T-helper 17 cell (primary cell): Measurements from ENCODE around the gene HAAO. TPM values are rescaled to one million over a fixed set of nuclear protein-coding genes. Genes with fewer than 3 reads are reported as not detected.
"Not testable (repeated sequence)": the region's sequence is repeated elsewhere in the genome, so short reads cannot be mapped to it uniquely, and the experiment has no call there.

ENCODE experiments used
- ATAC-seq: fragments of 150-1000 bp; cut with Tn5 transposase; 2 replicates; pipeline ENCODE4 v1.10.0; 2021; ENCODE audit warnings: mild to moderate bottlenecking, moderate library complexity
- DNase-seq, 3 donors: peaks; one replicate each; pipeline versions ENCODE4 v3.0.0 to v3.0.0-alpha.2; 2020 to 2021
- H3K9me3 ChIP-seq: one replicate; pipeline ENCODE4 v1.7.0; 2013; ENCODE audit warnings: low read length, mild to moderate bottlenecking; ENCODE audit not compliant: control insufficient read depth, poor library complexity, severe bottlenecking
- H3K27ac Mint-ChIP-seq: one replicate; pipeline ENCODE4 v1.8.0; 2022; ENCODE audit warnings: mild to moderate bottlenecking, moderate library complexity, mixed read lengths
- H3K27me3 Mint-ChIP-seq: one replicate; pipeline ENCODE4 v1.8.0; 2022; ENCODE audit warnings: mixed read lengths
- H3K36me3 Mint-ChIP-seq: one replicate; pipeline ENCODE4 v1.8.0; 2022; ENCODE audit warnings: low read depth, mixed read lengths
- H3K4me1 Mint-ChIP-seq: one replicate; pipeline ENCODE4 v1.8.0; 2022; ENCODE audit warnings: mild to moderate bottlenecking, mixed read lengths
- H3K4me3 Mint-ChIP-seq: one replicate; pipeline ENCODE4 v1.8.0; 2022; ENCODE audit warnings: mild to moderate bottlenecking, moderate library complexity, mixed read lengths
- total RNA-seq, 4 donors: library from RNA in 2 of 4; stranded (reverse) in 2 of 4; gene quantifications; one replicate each; pipeline ENCODE4 v1.2.3 and lab custom pipeline; 2022 to 2026

Gene HAAO
- total RNA-seq, 2 donors from 2014 or later, result 0.37 TPM; not detected in 1

DNA sequence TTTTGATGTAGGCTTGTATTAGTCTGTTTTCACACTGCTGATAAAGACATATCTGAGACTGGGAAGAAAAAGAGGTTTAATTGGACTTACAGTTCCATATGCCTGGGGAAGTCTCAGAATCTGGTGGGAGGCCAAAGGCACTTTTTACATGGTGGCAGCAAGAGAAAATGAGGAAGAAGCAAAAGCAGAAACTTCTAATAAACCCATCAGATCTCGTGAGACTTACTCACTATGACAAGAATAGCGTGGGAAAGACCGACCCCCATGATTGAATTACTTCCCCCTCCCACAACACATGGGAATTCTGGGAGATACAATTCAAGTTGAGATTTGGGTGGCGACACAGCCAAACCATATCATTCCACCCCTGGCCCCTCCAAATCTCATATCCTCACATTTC, 61.1 kb downstream of the HAAO start:
- DNase-seq, H3K4me1 Mint-ChIP-seq, H3K27ac Mint-ChIP-seq, ATAC-seq, H3K4me3 Mint-ChIP-seq, H3K27me3 Mint-ChIP-seq, H3K9me3 ChIP-seq: not testable (repeated sequence)
- H3K36me3 Mint-ChIP-seq, result peaks cover 19% of the 10 kb centered on the region

DNA sequence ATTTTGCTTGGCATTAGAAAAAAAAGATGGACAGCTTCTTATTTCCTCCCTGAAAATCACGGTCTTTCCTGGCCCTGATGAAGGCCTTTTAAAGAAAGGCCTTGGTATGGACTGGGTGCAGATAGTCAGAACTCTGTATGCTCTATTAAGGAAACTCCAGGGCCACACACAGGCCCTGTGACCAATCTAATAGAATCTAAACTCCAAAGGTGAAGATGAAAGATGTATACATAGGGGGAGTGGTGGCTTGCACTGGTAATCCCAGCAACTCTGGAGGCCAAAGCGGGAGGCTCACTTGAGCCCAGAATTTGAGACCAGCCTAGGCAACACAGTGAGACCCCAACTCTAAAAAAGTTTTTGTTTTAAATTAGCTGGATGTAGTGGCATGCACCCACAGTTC, 65.7 kb downstream of the HAAO start:
- H3K27ac Mint-ChIP-seq, result no peak overlapping the region

DNA sequence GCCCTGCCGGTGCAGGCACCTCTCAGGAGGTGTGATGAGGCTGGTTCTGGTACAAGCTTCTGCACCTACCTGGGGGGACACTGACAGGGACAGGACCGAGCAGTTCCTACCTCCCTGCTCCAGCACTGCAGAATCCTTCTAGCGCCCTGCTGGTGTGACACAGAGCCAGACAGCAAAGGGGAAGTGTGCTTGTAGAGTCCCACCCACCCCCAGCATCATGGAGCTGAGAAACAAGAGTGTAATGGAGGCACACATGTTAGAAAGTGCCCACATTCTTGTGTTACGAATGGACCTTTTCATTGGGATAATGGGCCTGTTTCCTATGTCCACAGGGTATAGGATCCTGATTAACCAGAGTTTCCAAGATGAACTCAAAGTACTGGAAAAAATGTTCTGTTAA, 66.7 kb downstream of the HAAO start:
- no peak for ATAC-seq

More for the DNA sequence above, 65.7 kb downstream of the HAAO start:
- Mint-ChIP-seq H3K4me1 (peaks cover 3% of the 10 kb centered on the region), H3K36me3 (peaks cover 10% of the 10 kb centered on the region), H3K4me3 (no peak overlapping the region), H3K27me3 (no peaks in the 10 kb centered on the region)
- no peak for ATAC-seq
- H3K9me3 ChIP-seq, result no peaks in the 10 kb centered on the region
- no peak for DNase-seq

DNA sequence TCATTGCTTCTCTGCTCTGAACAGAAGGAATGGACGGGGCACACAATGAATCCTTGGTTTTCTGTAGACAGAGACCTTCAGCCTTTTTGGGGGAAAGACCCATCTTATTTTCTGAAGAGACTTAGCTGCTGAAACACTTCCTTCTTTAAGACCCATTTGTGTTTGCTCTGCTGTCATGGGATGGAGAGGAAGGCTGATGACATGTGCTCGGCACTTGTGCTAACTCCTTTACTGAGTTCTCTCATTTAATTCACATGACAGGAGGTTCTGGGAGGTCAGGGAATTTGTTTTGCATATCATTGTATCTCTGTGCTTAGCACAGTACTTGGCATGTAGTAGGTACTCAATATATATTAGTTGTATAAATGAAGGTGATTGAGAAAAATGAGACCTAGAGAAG, 67.5 kb downstream of the HAAO start:
- no peak for ATAC-seq
- peaks cover 3% of the 10 kb centered on the region for H3K4me1 Mint-ChIP-seq
- H3K9me3 ChIP-seq, result no peaks in the 10 kb centered on the region
- no peak for DNase-seq
- H3K36me3 Mint-ChIP-seq, result peaks cover 2% of the 10 kb centered on the region
- H3K27me3 Mint-ChIP-seq, result no peaks in the 10 kb centered on the region
- no peak overlapping the region for H3K4me3 Mint-ChIP-seq
- H3K27ac Mint-ChIP-seq, result no peak overlapping the region

More for the DNA sequence above, 66.7 kb downstream of the HAAO start:
- no peaks in the 10 kb centered on the region for H3K27me3 Mint-ChIP-seq
- no peaks in the 10 kb centered on the region for H3K9me3 ChIP-seq
- H3K4me3 Mint-ChIP-seq, result no peak overlapping the region
- no peak overlapping the region for H3K27ac Mint-ChIP-seq
- DNase-seq, result no peak
- H3K4me1 Mint-ChIP-seq, result peaks cover 3% of the 10 kb centered on the region
- H3K36me3 Mint-ChIP-seq, result peaks cover 2% of the 10 kb centered on the region

DNA sequence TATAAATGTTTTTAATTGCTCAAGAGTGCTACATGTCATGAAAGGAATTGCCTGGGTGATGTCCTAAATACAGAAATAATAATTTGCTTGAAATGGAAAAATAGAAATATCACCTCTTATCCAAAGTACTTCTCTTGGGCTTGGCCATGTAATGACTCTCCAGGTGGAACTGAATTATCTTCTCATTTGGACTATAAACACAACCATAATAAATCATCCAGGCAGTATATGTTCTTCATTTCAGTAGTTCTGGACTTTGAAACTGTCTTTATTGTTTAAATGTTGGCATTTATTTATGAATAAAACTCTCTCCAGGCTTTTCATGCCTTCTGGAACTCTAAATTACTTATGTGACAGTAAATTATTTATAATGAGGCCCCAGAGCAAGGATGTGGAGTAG, 68.9 kb downstream of the HAAO start:
- H3K9me3 ChIP-seq, result no peaks in the 10 kb centered on the region
- Mint-ChIP-seq H3K27me3 (no peaks in the 10 kb centered on the region), H3K4me1 (peaks cover 3% of the 10 kb centered on the region), H3K4me3 (no peak overlapping the region), H3K36me3 (no peaks in the 10 kb centered on the region), H3K27ac (no peak overlapping the region)
- ATAC-seq, result no peak
- DNase-seq, result no peak

DNA sequence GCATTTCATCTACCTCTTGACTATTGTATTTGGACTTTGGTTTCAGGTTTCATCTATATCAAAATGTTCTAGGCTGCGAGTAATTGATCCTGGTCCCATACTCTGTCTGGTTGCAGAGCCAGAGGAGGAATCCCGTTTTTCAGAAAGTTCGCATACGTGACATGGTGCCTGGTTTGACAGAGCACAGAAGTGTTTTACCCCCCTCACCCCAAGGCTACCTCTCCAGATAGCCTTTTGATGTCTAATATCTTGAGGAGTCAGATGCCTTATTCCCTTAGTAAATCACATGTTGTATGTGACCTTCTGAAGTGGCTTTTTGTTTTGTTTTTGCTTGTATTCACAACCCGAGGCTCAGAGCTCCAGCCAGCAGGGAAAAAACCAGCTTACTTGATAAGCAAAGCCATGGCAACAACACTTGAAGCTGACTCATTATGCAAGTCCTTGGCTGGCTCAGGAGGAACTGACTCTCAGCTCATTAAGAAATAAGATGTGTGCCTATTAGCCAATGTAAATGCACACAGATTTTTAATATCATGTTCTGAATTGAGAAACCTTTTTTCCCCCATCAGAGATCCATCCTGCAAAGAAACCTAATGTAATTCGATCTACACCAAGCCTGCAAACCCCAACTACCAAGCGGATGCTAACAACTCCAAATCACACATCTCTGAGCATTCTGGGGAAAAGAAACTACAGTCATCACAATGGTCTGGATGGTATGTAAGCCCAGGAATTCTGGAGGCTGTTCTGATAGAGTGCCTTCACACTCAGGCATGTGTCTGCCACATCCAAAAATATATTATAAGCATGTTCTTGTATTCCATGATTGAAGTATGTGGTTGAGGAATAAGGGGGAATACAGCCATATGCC, 69.8 kb downstream of the HAAO start:
- H3K9me3 ChIP-seq, result no peaks in the 10 kb centered on the region
- no peak for DNase-seq
- Mint-ChIP-seq H3K27ac (no peak overlapping the region), H3K4me1 (peaks cover 3% of the 10 kb centered on the region), H3K27me3 (no peaks in the 10 kb centered on the region), H3K4me3 (no peak overlapping the region), H3K36me3 (no peaks in the 10 kb centered on the region)
- ATAC-seq, result peak; percentile 33

DNA sequence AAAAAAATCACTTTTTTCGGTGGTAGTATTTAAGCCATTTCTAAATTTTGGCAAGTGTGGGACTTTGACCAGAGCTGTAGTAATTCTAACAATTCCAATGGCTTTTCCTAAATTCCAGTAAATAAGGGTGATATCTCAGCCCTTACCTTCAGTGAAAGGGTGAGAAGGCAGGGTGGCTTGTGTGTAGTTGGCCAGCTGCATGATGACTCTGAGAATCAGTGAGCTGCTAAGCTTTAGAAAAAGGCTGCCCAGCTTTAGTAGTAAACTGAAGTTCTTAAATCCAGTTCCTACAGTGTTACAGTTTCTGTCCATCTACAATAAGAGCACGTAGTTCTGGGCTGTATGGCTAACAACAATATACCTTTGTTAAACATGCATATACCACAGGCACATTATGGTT, 70.5 kb downstream of the HAAO start:
- no peak for DNase-seq
- no peaks in the 10 kb centered on the region for H3K9me3 ChIP-seq
- no peaks in the 10 kb centered on the region for H3K4me1 Mint-ChIP-seq
- H3K27me3 Mint-ChIP-seq, result no peaks in the 10 kb centered on the region
- ATAC-seq, result no peak
- no peak overlapping the region for H3K27ac Mint-ChIP-seq
- H3K36me3 Mint-ChIP-seq, result no peaks in the 10 kb centered on the region
- H3K4me3 Mint-ChIP-seq, result no peak overlapping the region

Other genes with a start within 250 kb of the HAAO start
- gene MTA3, start 224.0 kb downstream of the HAAO start, total RNA-seq, result 10 to 100 TPM; 19.0 to 25.2 TPM
- under 1 TPM in 1 of 2 donors, not detected in 1; 0.25 TPM for gene OXER1, start 28.4 kb downstream of the HAAO start, total RNA-seq